ENCODE results near the gene SLC5A11.

- TF ChIP-seq ZFP3 (CRISPR knock-in tag; IDR thresholded peaks at IDR 0.05) = no peak
- TF ChIP-seq ZC3H10 (CRISPR knock-in tag; IDR thresholded peaks at IDR 0.05) = no peak
- no peak for TF ChIP-seq RARB (CRISPR knock-in tag; IDR thresholded peaks at IDR 0.05)
- TF ChIP-seq ZNF70 (CRISPR knock-in tag; IDR thresholded peaks at IDR 0.05) = no peak
- TF ChIP-seq PPARA (CRISPR knock-in tag; IDR thresholded peaks at IDR 0.05; ENCODE audit: borderline replicate concordance) = no peak
- TF ChIP-seq, protein P1, sequence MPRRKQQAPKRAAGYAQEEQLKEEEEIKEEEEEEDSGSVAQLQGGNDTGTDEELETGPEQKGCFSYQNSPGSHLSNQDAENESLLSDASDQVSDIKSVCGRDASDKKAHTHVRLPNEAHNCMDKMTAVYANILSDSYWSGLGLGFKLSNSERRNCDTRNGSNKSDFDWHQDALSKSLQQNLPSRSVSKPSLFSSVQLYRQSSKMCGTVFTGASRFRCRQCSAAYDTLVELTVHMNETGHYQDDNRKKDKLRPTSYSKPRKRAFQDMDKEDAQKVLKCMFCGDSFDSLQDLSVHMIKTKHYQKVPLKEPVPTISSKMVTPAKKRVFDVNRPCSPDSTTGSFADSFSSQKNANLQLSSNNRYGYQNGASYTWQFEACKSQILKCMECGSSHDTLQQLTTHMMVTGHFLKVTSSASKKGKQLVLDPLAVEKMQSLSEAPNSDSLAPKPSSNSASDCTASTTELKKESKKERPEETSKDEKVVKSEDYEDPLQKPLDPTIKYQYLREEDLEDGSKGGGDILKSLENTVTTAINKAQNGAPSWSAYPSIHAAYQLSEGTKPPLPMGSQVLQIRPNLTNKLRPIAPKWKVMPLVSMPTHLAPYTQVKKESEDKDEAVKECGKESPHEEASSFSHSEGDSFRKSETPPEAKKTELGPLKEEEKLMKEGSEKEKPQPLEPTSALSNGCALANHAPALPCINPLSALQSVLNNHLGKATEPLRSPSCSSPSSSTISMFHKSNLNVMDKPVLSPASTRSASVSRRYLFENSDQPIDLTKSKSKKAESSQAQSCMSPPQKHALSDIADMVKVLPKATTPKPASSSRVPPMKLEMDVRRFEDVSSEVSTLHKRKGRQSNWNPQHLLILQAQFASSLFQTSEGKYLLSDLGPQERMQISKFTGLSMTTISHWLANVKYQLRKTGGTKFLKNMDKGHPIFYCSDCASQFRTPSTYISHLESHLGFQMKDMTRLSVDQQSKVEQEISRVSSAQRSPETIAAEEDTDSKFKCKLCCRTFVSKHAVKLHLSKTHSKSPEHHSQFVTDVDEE (CRISPR knock-in tag; IDR thresholded peaks at IDR 0.05) = no peak
- TF ChIP-seq CSDC2 (CRISPR knock-in tag; IDR thresholded peaks at IDR 0.05) = no peak
- TF ChIP-seq SNAI2 (CRISPR knock-in tag; IDR thresholded peaks at IDR 0.05) = no peak
- no peak for TF ChIP-seq OSR1 (CRISPR knock-in tag; IDR thresholded peaks at IDR 0.05)
- TF ChIP-seq ZNF565 (CRISPR knock-in tag; conservative IDR thresholded peaks at IDR 0.05; ENCODE audit: low read depth) = no peak
Measured at GRCh38 chr16:24921229-24921628, 75.5 kb downstream of the SLC5A11 start.
